Nucleus accumbens (tissue), 56 donors: Measurements from ENCODE around the gene COLQ.
"Not testable (repeated sequence)": the region's sequence is repeated elsewhere in the genome, so short reads cannot be mapped to it uniquely, and the experiment has no call there.

ENCODE experiments used
- DNase-seq, 56 donors: peaks; one replicate each; lab custom pipeline; 2025; lab: John Stamatoyannopoulos, UW

COLQ gene

DNA sequence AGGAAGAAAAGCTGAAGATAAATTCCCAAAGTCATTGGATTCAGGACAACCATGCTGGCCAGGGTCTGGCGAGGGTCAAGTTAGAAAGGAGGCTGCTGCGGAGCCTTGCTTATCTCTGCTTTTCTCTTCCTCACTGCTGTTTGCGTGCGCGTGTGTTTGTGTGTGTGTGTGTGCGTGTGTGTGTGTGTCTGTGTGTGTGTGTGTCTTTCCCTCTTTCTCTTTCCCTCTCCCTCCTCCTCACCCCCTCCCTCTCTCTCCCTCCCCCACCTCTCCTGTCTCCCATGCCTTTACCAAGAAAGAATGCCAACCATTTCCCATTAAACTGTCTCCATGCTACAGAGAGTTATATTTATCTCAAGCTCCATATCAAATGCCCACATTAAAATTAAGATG lies at the start of gene COLQ:
COLQ (minus strand) TSS at position 134 of the 393 bp plus-strand sequence; CDS start at position 53, 81 bp downstream.
- no peak for DNase-seq

DNA sequence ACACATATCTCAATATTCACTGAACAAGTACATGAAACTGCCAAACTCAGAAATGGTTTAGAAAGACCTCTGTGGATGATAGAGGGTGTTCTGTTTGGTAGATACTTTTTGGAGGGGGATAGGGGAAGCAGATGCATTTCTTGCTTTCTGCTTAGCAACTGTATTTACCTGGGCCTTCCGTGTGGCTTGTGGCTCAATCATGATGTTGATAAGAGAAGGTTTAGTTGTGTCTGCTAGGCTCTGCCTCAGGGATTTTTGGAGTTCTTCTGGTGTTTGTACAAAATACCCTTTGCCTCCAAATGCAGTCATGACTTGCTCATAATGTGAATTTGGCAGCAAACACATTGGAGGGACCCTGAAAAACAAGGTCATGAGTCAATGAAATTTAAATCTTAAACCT lies 41.7 kb upstream of the COLQ start:
- DNase-seq: no peak

DNA sequence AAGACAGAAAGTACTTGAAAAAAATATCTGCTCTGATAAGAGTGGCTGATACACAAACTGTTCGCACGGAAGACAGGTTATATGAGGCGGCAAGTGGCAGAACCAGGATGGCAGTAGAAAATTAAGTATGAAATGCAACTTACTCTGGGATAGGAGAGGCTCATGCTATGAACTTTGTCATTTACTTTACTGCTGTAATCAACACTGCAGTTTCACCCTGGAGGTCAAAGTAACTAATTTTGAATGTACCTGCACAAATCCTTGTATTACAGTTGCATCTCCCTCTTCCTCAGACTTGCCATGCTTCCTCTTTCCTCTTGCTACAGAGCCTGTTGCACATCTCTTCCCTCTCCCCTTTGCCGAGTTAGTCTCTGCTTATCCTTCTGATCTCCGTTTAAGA lies 41.1 kb upstream of the COLQ start:
- DNase-seq: no peak

DNA sequence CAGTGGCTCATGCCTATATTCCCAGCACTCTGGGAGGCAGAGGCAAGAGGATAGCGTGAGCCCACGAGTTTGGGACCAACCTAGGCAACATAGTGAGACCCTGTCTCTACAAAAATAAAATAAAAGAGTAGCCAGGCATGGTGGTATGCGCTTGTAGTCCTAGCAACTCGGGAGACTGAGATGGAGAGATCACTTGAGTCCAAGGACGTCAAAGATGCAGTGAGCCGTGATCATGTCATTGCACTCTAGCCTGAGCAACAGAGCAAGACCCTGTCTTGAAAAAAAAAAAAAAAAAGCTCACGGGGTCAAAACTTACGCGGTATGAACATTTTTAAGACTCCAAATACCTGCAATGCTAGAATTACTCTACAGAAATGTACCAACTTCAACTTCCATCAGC lies 37.1 kb upstream of the COLQ start:
- no peak for DNase-seq

DNA sequence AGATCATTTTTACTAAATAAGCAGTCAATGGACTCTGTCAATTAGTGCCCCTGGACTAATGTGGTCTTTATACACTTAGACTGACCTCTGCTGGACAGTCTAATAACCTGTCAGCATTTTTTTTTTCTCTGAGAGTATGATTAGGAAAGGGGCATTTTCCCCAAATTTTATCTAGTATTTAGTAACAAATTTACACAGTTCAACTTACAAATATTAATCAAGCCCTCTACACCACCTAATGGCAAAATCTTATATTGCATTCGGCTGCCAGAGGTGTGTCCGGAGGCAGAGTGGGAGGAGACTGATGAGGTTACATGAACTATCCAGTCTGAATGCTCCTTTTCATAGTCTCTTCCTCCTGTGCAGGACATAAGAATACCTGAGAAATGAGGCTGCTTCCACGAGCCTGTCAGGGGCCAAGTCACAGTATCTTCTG lies 36.0 kb upstream of the COLQ start:
- DNase-seq: peak in 4 of 56 donors; percentile 2 to 28 (median 12)

DNA sequence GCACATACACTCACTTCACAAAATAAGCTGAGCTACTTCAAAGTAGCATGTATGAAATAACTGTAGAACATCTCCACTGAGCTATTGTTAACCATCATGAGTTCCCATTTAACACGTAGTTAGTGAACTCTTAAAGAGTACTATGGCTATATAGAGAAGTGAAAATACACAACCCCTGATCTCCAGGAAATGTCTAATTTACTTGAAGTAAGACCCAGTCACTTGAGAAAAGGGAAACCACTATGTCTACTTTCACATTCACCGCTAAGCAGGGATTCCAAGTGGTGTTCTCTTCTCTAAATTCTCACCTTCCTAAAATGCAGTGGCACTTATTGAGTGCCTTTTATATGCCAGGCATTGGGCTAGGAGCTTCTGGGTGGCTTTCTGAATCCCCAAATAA lies 35.0 kb upstream of the COLQ start:
- no peak for DNase-seq

DNA sequence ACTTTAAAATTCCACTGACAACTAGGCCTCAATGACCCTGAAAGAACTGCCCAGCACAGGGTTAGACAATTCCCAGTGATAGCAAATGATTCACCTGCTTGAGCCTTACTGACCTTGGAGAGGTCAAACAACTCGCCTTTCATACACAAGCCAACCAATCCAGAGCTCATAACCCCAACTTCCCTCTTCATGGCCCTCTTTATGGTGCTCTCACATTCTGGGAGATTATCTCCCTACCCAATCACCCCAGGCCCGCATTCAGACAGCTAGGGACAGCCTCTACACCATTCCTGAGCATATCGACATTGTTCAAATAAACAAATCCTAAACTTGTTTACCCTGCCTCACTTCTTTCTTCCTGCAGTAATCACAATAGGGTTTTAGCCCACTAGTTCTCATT lies 32.2 kb upstream of the COLQ start:
- no peak for DNase-seq

DNA sequence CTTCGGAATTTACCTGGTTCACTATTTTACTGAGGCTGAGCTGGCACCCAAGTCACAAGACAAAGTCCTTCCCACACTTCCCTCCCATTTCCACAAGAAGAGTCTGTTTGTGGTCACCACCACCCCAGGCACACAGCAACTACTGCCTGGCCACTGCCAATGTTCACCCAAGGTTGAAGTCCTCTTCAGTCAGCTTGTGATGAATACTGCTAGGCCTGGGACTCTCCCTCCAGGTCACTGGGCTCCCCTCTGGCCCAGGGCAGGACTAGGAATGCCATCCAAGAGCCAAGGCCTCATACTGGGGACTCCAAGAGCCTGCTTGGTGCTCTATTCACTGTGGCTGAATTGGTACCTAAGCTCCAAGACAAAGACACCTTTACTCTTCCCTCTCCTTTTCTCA lies 30.4 kb upstream of the COLQ start:
- no peak for DNase-seq

DNA sequence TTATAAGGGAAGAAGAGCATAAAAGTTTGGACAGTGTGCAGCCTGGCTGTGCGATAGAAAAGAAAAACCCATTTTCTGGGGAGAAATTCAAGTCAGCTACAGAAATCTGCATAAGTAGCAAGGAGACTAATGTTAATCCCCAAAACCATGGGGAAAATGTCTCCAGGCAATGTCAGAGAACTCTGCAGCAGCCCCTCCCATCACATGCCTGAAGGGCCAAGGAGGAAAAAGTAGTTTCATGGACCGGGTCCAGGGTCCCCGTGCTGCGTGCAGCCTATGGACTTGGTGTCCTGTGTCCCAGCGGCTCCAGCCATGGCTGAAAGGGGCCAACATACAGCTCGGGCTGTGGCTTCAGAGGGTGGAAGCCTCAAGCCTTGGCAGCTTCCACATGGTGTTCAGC lies 28.3 kb upstream of the COLQ start:
- DNase-seq: no peak

DNA sequence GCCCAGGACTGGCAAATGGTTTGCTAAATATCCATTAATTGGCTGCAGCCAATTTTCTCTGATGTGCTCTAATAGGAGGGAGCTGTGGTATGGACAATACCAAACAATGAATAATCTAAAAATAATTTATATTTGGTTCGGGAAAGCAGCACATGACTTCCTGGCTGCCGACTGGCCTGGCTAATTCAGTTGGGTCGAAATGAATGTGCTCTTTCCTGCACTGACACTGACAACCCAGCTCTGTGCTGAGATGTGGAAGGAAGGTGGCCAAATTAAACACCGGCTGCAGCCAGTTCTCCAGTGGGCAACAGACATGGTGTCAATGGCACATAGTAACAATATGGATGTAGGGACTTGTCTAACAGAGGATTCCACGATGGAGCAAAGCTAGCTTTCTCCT lies 21.1 kb upstream of the COLQ start:
- peak in 1 of 56 donors; percentile 22 for DNase-seq

DNA sequence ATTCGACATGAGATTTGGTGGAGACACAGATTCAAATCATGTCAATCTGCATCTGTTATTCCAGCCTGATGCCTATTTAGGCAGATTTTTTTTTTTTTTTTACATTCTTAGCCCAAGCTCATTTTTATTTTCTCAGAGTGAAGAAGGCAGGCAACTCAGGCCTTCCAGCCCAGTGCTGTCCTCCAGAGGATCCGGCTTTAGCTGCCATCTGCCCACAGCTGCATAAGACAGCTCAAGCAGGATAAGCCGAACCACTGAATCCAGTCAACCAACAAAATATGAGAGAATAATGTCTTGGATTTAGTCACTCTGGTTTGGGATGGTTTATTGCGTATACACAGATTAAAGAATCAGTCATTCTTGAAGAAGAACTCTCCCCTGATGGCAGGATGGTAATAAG lies 19.9 kb upstream of the COLQ start:
- DNase-seq: no peak

DNA sequence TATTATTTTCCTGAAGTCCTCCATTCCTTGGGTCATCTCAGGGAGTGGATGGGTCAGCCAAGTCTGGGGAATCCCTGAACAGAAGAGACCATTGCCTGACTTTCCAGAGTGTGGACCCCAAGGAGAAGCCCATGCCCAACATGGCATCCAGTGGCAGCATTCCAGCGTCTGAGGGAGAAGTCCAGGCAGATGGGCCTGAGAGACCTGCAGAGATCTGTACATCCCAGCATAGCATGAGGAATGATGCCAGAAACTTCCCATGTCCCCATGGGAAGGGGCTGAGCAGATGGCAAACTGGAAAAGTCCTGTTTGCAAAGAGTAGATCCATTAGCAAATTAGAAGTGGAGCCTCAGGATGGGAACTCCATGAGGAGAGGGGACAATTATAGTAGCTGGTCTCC lies 17.6 kb upstream of the COLQ start:
- no peak for DNase-seq

DNA sequence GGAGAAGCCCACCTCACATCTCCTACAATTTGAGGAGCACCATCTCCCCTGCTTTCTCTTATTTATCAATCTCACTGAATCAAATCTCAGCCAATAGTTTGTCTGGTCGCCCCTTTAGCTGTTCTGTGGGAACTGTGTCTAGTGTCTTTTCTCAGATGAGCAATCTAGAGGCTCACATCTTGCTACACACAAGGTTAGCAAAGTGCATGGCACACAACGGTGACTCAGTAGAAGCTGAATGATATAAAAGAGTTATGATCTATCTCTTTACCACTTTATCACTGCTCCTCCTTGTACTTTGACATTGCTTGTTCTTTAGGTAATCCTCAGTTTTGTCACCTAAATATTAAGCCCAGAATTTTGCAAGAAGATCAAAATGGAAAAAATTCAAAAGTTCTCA lies 16.8 kb upstream of the COLQ start:
- no peak for DNase-seq

DNA sequence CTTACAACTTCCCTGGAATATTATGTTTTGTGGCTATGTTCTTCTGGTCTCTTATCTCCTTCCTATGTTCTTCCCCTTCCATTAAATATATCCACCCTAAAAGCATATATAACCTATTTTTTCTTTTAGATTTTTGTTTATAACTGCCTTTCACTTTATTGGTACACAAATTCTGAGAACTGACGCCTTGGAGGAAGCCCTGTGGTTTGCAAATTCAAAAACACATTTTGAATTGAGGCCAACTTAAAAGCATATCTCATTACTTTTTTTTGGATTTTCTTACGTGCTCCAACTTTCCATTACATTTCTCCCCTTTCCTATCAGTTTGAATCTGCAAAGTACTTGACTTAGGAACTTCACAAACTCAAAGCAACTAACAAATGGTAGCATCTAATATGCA lies 15.3 kb upstream of the COLQ start:
- DNase-seq: no peak

DNA sequence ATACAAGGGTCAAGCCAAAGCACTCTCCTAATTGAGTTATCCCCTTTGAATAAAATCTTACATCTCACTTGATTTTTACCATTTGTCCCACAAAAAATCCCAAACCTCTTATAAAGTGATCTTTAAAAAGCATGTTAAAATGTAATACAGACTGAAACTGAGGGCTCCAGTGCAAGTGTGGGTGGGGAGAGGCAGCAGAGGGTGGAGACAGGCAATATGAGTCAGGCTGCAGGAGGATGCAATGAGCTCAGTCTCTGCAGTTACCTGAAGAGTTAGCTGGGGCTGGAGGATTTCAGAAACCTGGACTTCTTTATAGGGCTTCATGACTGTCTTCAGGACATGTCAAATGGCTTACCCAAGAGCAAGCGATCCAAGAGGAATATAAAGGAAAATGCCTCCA lies 14.2 kb upstream of the COLQ start:
- DNase-seq: peak in 16 of 56 donors; percentile 5 to 58 (median 24)

DNA sequence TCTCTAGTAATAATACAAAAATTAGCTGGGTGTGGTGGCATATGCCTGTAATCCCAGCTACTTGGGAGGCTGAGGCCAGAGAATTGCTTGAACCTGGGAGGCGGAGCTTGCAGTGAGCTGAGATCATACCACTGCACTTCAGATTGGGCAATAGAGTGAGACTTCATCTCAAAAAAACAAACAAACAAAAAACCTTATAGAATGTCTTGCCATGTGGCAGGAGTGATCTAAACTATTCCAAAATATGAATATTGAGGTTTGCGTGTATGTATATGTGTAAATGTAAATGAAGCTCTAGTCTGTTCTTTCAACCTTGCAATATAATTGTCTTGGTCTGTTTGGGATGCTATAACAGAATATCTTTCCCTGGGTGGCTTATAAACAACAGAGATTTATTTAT lies 11.1 kb upstream of the COLQ start:
- not testable (repeated sequence) for DNase-seq

DNA sequence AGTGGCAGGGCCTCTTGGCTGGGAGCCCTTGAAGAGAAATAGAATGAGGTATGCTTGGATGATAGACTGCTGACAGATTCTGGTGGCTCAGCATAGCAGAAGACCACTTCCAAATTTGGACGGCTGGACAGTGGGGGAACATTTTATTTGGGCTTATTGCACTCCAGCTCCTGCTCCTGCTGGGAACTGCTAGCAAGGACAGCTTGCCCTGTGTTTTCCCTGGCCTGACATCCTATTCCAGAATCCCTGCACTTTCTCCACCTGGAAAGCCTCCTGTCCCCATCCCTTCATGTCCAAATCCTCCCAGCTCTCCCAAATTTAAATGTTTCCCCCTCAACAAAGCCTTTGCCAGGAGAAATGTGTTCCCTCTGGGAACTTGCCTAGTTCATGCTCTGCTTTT lies 9.8 kb upstream of the COLQ start:
- DNase-seq: no peak

DNA sequence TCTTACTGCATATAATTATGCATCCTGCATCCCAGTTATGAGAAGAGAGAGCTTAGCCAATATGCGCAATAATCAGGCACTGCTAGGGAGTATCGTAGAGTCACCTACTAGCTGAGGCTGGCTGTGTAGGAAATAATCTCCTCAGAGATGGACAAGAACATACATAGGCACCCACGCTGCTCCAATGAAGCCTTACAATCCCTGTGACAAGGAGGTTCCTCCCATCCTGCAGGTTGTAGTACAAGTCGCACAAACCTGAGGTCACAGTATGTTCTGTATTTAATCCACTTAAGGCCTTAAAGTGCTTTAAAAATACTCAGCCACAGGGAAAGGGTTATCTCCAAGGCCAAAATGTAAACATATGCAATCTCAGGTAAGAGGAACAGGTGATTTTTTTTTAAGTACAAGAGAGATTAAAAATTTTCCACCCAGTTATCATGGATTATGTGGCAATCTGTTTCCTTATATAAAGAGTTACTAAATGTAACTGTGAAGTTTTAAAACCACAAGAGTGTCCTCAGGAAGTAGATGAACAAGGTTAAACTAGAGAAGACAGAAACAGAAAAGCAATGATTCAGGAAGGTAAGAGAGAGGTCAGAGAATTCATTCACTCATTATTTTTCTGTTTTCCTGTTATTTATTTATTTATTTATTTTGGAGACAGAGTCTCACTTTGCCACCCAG lies 7.5 kb upstream of the COLQ start:
- DNase-seq: no peak

DNA sequence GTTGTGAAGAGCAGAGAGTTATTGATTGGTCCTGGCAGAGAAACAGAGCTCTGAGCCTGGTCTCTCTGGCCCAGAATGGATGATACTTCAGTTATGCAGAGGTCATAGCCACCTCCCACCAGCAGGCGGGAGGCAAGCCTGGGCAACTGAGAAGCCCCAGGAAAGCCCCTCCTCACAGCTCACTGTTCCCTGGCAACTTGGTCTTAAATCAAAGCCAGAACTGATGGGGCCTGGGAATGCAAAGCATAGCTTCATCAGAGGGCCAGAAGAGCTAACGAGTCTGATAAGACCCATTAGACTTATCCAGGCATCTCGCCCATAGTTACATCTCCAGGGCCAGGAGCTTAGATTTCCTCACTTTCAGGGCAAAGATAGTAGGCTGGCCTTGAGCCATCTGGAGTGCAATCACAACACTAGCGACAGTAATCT lies 5.5 kb upstream of the COLQ start:
- no peak for DNase-seq

DNA sequence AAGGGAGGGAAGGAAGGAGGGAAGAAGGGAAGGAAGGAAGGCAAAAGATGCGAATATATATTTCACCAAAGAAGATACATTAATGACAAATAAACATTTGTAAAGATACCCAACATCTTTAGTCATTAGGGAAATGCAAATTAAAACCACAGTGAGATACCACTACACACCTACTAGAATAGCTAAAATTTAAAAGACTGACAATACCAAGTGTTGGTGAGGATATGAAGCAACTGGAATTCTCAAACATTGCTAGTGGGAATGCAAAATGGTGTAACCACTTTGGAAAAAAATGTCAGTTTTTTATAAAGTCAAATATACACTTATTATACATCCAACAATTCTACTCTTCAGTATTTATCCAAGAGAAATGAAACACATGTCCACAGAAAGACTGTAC lies 4.3 kb upstream of the COLQ start:
- no peak for DNase-seq

DNA sequence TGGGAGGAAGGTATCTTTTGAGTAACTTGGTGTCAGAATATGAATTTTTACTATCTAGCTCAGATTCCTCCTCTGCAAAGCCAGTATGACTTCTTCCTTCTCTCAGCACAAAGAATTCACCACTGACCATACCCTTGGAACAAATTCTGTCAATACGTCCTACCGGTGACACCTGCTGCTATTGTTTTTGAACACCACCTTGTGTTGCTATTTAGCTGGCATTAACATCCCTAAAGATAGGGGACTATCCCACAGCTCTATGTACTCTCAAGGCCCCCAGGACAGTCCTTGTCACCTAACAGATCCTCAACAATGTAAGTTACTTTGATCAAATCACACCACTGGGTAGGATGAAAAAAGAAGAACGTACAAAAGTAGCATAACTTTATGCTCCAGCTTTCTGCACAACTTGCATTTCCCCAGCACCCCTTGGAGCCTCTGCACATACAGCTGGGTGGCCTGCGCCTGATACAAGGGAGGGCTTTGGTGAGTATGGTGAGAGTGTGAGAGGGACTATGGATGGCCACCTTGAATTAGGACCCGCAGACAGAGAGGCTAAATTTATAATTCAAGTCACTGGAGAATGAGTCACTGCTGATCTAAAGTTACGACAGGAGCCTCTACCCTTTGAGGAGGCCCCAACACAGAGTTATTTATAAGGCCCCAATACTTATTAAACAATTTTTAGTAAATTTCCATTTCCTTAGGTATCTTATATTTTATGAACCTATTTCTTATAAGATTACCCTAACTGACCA lies 2.3 kb upstream of the COLQ start:
- no peak for DNase-seq

DNA sequence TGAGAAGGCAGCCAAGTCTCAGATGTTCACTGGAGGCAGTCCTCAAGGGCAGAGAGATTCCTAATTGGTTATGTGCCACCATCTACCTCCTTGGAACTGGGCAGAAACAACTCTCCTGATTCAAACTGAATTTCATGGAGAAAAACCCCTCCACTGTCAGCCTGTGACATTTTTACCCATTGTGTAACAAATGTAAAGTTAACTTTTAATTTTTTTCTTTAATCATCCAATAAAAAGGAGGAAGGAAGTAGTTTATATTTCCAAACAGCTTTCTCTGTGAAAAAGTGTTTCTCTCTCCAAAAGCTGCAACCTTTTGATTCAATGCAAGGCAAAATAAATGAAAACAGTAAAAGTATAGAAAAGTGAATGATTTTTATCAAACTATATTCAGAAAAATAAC lies 510 bp upstream of the COLQ start:
- DNase-seq: no peak
